B cell (primary cell): ENCODE measurements around the gene CDC40. TPM values are rescaled to one million over a fixed set of nuclear protein-coding genes. Genes with fewer than 3 reads are reported as not detected.

Source experiments
- ATAC-seq: fragments of 200-7000 bp; cut with Tn5 transposase; one replicate; pipeline ENCODE4 v1.10.0; 2021; ENCODE audit warnings: low read depth, mild to moderate bottlenecking, moderate number of reproducible peaks, moderate library complexity
- CTCF ChIA-PET: fragments of 350-600 bp; sonication (Branson Sonifier 250); formaldehyde crosslinking; loops from one replicate; lab custom pipeline; 2021; ENCODE audit warnings: antibody characterized with exemption, inconsistent platforms; lab: Charles Lee
- POLR2A ChIA-PET: fragments of 350-600 bp; sonication (Branson Sonifier 250); formaldehyde crosslinking; loops from one replicate; lab custom pipeline; 2021; ENCODE audit warnings: antibody characterized with exemption; lab: Charles Lee
- DNase-seq: peaks from one replicate; pipeline ENCODE4 v3.0.0; 2013
- H2AFZ ChIP-seq: 2 replicates; pipeline ENCODE4 v1.6.1; 2012; ENCODE audit warnings: mild to moderate bottlenecking, low read depth, low read length; ENCODE audit not compliant: insufficient read depth, poor library complexity, severe bottlenecking
- H3K27ac ChIP-seq, 2 donors: 1 replicate in 1 of 2; 2 replicates in 1 of 2; pipeline ENCODE4 v1.5.1; 2012 to 2013; ENCODE audit warnings: low read length in 2 of 2, mild to moderate bottlenecking in 2 of 2, moderate library complexity in 1 of 2
- H3K27me3 ChIP-seq, 4 experiments: fragments of 200-600 bp in 1 of 4; sonication (generic) in 1 of 4; replicated peaks in 1 of 4; 1 replicate in 2 of 4; 2 replicates in 2 of 4; pipeline versions ENCODE4 v1.6.1 to v1.7.0; 2013 to 2016; ENCODE audit warnings: low read length in 3 of 4, mild to moderate bottlenecking in 2 of 4, mixed read lengths in 1 of 4, moderate library complexity in 1 of 4; ENCODE audit not compliant: insufficient read depth in 4 of 4, control insufficient read depth in 3 of 4; ENCODE audit errors: control extremely low read depth in 1 of 4
- H3K36me3 ChIP-seq, 2 experiments: replicated peaks in 1 of 2; 1 replicate in 1 of 2; 2 replicates in 1 of 2; pipeline versions ENCODE4 v1.6.1 to v1.7.1; 2013; ENCODE audit warnings: low read length in 1 of 2; ENCODE audit not compliant: insufficient read depth in 2 of 2, control insufficient read depth in 1 of 2; ENCODE audit errors: control extremely low read depth in 1 of 2, extremely low read depth in 1 of 2
- H3K4me1 ChIP-seq, 2 donors: fragments of 200-600 bp in 1 of 2; sonication (generic) in 1 of 2; 1 replicate in 1 of 2; 2 replicates in 1 of 2; pipeline versions ENCODE4 v1.5.1 to v1.6.1; 2013 to 2017; ENCODE audit warnings: low read length in 2 of 2; ENCODE audit not compliant: control insufficient read depth in 2 of 2, insufficient read depth in 2 of 2
- H3K4me2 ChIP-seq: replicated peaks from 2 replicates; pipeline ENCODE3; 2012; ENCODE audit warnings: mild to moderate bottlenecking, low read depth, low read length; ENCODE audit not compliant: poor library complexity, severe bottlenecking
- H3K4me3 ChIP-seq, 5 experiments: fragments of 200-600 bp in 1 of 5; sonication (generic) in 1 of 5; 1 replicate in 3 of 5; 2 replicates in 2 of 5; pipeline versions ENCODE4 v1.5.1 to v1.7.0; 2011 to 2016; ENCODE audit warnings: low read length in 4 of 5, mild to moderate bottlenecking in 4 of 5, low read depth in 2 of 5, control low read depth in 1 of 5, moderate library complexity in 1 of 5; ENCODE audit not compliant: insufficient read depth in 1 of 5; ENCODE audit errors: control extremely low read depth in 1 of 5, extremely low read depth in 1 of 5
- H3K79me2 ChIP-seq: fragments of 200-600 bp; sonication (generic); one replicate; pipeline ENCODE4 v1.6.0; 2016; ENCODE audit warnings: low read length; ENCODE audit not compliant: control insufficient read depth, insufficient read depth
- H3K9ac ChIP-seq: fragments of 200-600 bp; sonication (generic); 2 replicates; pipeline ENCODE4 v1.6.1; 2017; ENCODE audit warnings: mild to moderate bottlenecking, low read length, moderate library complexity
- H3K9me3 ChIP-seq, 3 donors: one replicate each; pipeline versions ENCODE4 v1.6.1 to v1.7.1; 2013; ENCODE audit warnings: low read length in 2 of 3; ENCODE audit not compliant: control insufficient read depth in 2 of 3, insufficient read depth in 1 of 3; ENCODE audit errors: control extremely low read depth in 1 of 3
- H4K20me1 ChIP-seq: 2 replicates; pipeline ENCODE4 v1.6.0; 2012; ENCODE audit warnings: mild to moderate bottlenecking, low read length; ENCODE audit not compliant: insufficient read depth, control insufficient read depth, poor library complexity, severe bottlenecking
- H3K27ac Mint-ChIP-seq: one replicate; pipeline ENCODE4 v1.8.0; 2021; ENCODE audit warnings: mixed read lengths
- H3K27me3 Mint-ChIP-seq: one replicate; pipeline ENCODE4 v1.8.0; 2021; ENCODE audit warnings: mixed read lengths
- H3K4me1 Mint-ChIP-seq: one replicate; pipeline ENCODE4 v1.8.0; 2021; ENCODE audit warnings: mixed read lengths
- H3K4me3 Mint-ChIP-seq: one replicate; pipeline ENCODE4 v1.8.0; 2021; ENCODE audit warnings: mixed read lengths
- H3K9me3 Mint-ChIP-seq: one replicate; pipeline ENCODE4 v1.8.0; 2022; ENCODE audit warnings: mixed read lengths; ENCODE audit not compliant: insufficient read depth
- EZH2 ChIP-seq: IDR thresholded peaks from 2 replicates; pipeline ENCODE4 v1.6.1; 2012; ENCODE audit warnings: borderline replicate concordance, low read depth, mild to moderate bottlenecking, moderate library complexity, low read length; ENCODE audit not compliant: insufficient read depth, poor library complexity, severe bottlenecking
- WGBS: methylation state at CpG from one replicate; pipeline ENCODE4 v1.1.5; 2013; ENCODE audit warnings: missing lambda C conversion rate; ENCODE audit not compliant: insufficient coverage; 5-methylcytosine and 5-hydroxymethylcytosine counted together
- intact Hi-C: fragments of 100-400 bp; cut with micrococcal nuclease; formaldehyde crosslinking; loops from one replicate; pipeline ENCODE4 v1.10.0; 2022
- polyA plus RNA-seq: library from polyadenylated mRNA; depleted of rRNA; stranded (reverse); fragments of >200 nt; gene quantifications from 2 replicates; pipeline ENCODE4 v1.2.3, GENCODE V29; 2012
- total RNA-seq, 2 donors: library from RNA; stranded (reverse); fragments of 120-200 nt in 1 of 2; gene quantifications; 1 replicate in 1 of 2; 2 replicates in 1 of 2; pipeline versions ENCODE4 v1.2.3 to v1.2.4, GENCODE V29; 2013 to 2022
- TF ChIP-seq, protein P1 (sequence below): fragments of 200-600 bp; IDR thresholded peaks from one replicate; pipeline ENCODE4 v1.8.0; 2022; ENCODE audit warnings: antibody characterized with exemption, mild to moderate bottlenecking

Gene CDC40
- total and polyA plus RNA-seq, 2 donors (not counting 1 experiment from before 2014, with no cell fraction given): 12.7 to 52.4 TPM

DNA sequence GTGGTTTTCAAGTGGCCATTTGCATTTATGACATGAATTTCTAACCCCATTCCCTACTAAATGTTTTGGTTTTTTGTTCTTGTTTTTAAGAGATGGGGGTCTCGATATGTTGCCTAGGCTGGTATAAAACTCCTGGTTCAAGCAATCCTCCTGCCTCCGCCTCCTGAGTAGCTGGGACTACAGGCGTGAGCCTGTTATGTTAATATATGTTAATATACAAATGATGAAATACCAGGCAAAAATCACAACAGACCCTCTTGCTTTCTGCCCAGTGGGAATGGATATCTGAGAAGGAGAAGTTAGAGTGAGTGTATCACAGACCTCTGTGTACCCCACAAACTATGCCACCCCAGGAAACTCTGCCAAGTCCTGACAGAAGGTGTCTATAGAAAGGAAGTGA is 66.2 kb downstream of the CDC40 start:
- no peaks in the 10 kb centered on the region for H3K4me1 Mint-ChIP-seq
- Histone ChIP-seq H2AFZ (no peak overlapping the region), H3K36me3 (no peaks in the 10 kb centered on the region), H3K9me3 (no peaks in the 10 kb centered on the region), H3K9ac (no peak overlapping the region), H3K4me1 (no peaks in the 10 kb centered on the region), H3K4me2 (no peak overlapping the region), H3K27me3 (no peaks in the 10 kb centered on the region), H3K27ac (no peak overlapping the region), H4K20me1 (no peaks in the 10 kb centered on the region), H3K79me2 (no peaks in the 10 kb centered on the region), H3K4me3 (no peak overlapping the region)
- H3K9me3 Mint-ChIP-seq: no peaks in the 10 kb centered on the region
- DNase-seq: no peak
- intact Hi-C loops: no loop called here
- no peak for ATAC-seq
- no peak overlapping the region for H3K4me3 Mint-ChIP-seq
- ChIA-PET CTCF (no interaction called here), POLR2A (no interaction called here)
- TF ChIP-seq, protein P1, sequence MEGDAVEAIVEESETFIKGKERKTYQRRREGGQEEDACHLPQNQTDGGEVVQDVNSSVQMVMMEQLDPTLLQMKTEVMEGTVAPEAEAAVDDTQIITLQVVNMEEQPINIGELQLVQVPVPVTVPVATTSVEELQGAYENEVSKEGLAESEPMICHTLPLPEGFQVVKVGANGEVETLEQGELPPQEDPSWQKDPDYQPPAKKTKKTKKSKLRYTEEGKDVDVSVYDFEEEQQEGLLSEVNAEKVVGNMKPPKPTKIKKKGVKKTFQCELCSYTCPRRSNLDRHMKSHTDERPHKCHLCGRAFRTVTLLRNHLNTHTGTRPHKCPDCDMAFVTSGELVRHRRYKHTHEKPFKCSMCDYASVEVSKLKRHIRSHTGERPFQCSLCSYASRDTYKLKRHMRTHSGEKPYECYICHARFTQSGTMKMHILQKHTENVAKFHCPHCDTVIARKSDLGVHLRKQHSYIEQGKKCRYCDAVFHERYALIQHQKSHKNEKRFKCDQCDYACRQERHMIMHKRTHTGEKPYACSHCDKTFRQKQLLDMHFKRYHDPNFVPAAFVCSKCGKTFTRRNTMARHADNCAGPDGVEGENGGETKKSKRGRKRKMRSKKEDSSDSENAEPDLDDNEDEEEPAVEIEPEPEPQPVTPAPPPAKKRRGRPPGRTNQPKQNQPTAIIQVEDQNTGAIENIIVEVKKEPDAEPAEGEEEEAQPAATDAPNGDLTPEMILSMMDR: no peak
- no peak for TF ChIP-seq EZH2
- H3K27ac Mint-ChIP-seq: no peak overlapping the region
- no CpG with 5 or more reads among the region's 3 CpGs for WGBS
- H3K27me3 Mint-ChIP-seq: no peaks in the 10 kb centered on the region

DNA sequence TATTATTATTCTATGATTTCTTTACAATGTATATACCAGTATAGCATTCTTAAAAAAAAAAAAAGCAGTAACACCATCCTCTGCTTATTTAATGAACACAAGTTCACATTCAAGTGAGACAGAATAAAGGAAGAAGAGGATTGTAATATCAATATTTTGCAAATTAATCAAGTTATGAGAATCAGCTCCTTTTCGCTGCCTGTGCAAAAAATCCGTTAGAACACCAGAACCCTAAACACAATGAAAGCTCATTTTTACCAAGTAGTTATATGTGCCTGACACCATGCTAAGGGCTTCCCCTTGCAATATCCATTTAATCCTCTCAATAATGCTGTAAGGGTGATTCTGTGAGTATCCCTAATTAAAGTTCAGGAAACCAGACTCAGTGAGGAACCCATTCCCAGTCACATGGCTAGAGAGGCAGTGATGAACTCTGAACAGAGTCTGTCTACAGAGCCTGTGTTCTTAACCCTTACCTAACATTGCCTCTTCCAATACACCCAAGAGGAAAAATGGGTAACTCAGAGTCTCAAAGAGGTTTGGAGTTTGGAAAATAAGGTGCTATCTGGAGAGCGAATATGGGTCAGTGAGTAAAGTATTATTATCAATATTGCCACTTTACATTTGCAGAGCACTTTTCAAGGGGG is 66.8 kb downstream of the CDC40 start:
- TF ChIP-seq EZH2: no peak
- TF ChIP-seq, protein P1: no peak
- intact Hi-C loops: no loop called here
- no peaks in the 10 kb centered on the region for H3K4me1 Mint-ChIP-seq
- Histone ChIP-seq H3K4me1 (no peaks in the 10 kb centered on the region), H2AFZ (no peak overlapping the region), H3K27ac (no peak overlapping the region), H3K4me3 (no peak overlapping the region), H3K9me3 (peaks cover 0 to 5% (median 0%) of the 10 kb centered on the region in 3 donors), H4K20me1 (no peaks in the 10 kb centered on the region), H3K36me3 (no peaks in the 10 kb centered on the region), H3K9ac (no peak overlapping the region), H3K4me2 (no peak overlapping the region), H3K27me3 (no peaks in the 10 kb centered on the region), H3K79me2 (no peaks in the 10 kb centered on the region)
- WGBS: 100% methylated on average over 1 of the region's 3 CpGs
- no peaks in the 10 kb centered on the region for H3K27me3 Mint-ChIP-seq
- H3K9me3 Mint-ChIP-seq: no peaks in the 10 kb centered on the region
- ChIA-PET CTCF (no interaction called here), POLR2A (no interaction called here)
- DNase-seq (no peak), ATAC-seq (no peak)
- H3K4me3 Mint-ChIP-seq: no peak overlapping the region
- no peak overlapping the region for H3K27ac Mint-ChIP-seq
